HG03558 (cell line): ENCODE measurements around the gene GPBAR1.

Source experiments
- ATAC-seq: cut with Tn5 transposase; IDR thresholded peaks from one replicate; pipeline ENCODE4 v1.9.1; 2021; ENCODE audit warnings: moderate number of reproducible peaks; ENCODE audit not compliant: unreplicated experiment; ENCODE audit errors: extremely low read depth

GPBAR1 gene

GRCh38 chr2:218238887-218239286 is 21.9 kb upstream of the GPBAR1 start:
- ATAC-seq: no peak

DNA sequence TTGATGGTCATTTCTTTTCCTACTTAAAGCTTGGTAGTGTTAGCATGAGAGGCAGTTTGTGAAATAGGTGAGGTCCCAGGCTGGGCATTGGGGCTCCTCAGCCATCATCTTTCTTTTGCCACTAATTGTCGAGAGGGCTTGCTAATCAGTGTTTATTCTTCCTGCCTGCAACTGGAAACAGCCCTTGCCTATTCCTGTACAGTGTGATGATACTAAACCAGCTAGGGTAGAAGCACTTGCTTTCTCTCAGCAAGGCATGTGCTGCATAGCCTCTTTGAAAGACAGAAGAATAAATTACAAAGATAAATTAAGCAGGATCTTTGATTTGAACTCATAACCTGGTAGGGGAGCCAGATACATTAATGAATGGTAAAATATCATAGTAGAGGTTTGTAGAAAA is 16.6 kb upstream of the GPBAR1 start:
- ATAC-seq: no peak

GRCh38 chr2:218244665-218245064 is 16.1 kb upstream of the GPBAR1 start:
- no peak for ATAC-seq

- ATAC-seq: no peak
Measured at GRCh38 chr2:218245214-218245613, 15.6 kb upstream of the GPBAR1 start.

DNA sequence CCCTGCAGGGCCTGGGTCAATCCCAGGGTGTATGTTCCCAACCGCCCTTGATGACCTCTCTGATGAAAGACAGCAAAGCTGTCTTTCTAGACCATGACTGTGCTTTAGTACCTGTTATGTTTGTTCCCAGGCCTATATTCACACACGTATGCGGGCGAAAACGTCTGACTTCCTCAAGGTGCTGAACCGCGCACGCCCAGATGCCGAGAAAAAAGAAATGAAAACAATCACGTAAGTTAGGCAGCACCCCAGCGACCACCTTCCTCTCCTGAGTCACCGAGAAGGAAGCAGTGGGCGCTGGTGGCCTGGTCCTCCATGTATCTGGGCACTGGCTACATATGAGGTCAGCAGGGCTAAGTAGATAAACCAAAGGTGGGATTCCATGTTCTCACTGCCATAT is 11.1 kb upstream of the GPBAR1 start:
- ATAC-seq: no peak

DNA sequence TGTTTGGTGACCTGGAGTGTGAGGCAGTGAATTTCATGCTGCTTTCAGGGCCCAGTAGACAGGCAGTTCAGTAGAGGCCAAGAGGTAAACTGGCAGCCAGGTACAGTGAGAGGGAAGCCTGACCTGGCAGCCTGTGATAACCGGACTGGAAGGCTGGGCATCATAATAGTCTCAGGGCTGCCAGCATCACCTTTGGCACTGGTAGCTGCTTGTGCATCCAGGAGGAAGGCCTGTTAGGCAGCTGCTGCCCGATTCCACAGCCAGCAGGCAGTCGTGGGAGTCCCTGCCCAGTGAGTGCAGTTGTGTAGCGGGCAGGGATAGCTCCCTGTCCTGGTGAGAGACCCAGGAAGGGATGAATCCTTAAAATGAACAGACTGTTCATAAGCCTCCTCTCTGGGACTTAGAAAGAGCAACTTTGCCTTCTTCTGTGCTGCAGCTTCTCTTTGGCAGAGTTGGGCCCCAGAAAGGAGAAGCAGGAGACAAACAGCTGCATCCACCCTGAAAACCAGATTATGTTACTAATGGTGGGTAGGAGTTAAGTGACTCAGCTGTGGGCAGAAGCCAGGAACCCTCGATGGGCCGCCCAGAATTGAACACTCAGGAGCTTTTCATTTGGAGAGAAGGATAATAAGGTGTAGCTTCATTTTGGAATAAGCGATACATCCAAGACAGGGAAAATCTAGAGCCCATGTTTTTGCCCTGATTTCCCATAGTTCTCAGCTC is 8.1 kb upstream of the GPBAR1 start:
- no peak for ATAC-seq

DNA sequence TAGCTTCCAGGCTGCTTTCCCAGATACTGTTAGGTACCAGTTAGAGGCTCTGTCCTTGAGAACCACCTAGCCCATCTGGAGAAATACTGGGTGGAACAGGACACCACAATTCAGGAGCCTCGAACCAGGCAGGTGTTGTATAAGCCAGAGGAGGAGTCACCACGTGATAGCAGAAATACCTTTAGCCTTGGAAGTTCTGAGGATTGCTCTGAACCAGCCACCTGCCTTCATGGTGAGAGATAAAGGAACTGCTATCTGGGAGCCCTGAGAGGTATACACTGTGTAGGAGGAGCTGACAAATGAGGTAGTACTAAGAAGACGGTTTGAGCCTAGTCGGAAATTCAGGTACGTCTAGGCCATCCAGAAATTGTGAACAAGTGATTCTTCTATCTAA is 7.6 kb upstream of the GPBAR1 start:
- no peak for ATAC-seq

DNA sequence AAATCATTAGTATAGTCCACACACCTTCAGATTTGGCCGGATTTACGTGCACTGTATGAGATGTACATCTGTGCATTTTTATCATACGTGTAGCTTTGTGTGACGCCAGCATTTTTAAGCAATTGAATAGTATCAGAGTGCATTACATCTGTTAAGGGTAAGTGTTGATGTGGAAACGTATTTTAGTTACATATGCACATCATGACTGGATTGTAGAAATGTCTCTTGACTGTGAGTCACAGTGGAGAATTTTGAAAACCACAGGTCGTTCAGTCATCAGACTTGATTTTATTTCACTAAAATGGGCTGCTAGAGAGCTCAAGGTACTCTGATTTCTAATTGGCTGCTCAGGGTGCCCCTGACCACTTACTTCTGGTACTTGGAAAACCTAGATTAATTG is 5.4 kb upstream of the GPBAR1 start:
- no peak for ATAC-seq

- ATAC-seq: no peak
Measured at GRCh38 chr2:218256612-218257350, 4.0 kb upstream of the GPBAR1 start.

DNA sequence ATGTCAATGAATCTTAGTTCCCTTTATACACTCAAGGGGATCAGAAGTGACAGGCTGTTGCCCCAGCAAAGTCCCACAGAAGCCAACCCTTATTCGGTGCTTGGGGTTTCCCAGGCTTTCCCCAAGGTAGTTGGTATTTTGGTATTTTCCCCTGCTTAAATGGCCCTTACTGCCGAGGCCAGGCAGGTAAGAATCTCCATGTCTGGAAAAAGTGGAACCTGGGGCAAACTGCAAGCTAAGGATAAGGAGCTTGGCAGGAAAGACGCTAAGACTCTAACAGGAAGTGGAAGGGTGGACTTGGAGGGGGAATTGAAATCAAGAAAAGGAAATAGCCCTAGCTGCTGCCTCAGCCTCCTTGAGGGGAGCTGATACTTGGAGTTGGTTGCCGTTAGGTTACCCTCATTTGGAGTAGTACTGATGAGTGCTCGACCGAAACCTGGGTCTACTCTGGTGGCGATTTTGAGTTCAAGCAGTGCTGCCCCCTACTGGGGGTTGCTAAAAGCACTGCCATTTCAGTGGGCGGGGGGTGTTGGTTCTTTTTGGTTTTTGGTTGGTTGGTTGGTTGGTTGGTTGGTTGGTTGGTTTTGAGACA is 3.3 kb upstream of the GPBAR1 start:
- peak; percentile 63 for ATAC-seq

DNA sequence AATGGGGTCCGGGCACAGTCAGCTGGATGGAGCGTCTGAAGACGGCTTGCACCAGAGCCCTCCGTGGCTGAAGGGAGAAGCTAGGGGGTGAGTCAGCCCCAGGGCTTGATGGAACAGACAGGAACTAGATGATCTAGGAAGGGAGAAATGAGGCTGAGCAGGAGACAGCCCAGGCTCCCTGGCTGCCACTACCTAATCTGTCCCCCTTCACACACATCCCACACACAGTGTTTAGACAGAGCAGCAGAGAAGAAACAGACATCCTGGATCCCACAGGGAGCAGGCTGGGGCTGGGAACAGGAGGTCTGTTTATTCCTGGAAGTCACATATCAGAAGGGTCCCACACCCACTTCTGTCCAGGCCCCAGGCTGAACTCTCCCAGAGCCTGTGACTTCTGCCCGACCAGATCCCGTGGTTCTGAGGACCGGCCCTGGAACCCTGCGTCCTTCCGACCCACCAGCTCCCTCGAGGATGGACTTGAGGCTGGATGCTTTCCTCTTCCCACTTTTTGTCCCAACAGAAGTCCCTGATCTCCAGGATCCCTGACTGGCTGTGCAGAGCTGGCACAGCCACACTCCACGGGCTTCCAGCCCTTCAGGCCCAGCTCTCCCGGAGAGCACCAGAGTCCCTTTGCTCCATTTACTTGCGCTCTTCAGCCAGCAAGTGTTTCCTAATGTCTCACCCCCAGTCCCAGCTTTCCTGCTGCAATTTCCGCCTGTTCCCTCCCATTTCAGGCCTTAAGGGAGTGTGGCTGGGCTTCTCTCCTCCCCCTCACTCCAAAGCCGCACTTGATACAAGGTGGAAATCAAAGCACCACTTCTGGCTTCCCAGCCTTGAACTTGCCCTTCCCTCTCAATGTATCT is 1.5 kb upstream of the GPBAR1 start:
- ATAC-seq: no peak

DNA sequence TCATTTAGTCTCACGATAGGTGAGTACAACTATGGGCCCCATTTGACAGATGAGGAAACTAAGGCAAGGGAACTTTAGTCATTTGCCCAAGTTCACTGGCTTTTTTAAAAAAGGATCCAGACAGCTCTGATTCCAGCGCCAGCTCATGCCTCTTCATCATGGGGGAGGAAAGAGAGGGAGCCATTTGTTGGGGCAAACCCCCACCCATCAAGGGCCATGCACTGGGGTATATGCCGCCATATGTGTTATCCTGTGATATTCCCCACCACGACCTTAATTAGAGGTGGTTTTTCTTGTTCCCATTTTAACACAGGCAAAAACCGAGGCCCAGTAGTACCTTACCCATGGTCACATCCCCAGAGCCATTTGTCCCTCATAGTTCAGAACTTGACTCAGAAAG is 649 bp upstream of the GPBAR1 start:
- ATAC-seq: no peak

- ATAC-seq: no peak
Measured at GRCh38 chr2:218261423-218262236, 815 bp downstream of the GPBAR1 start.

DNA sequence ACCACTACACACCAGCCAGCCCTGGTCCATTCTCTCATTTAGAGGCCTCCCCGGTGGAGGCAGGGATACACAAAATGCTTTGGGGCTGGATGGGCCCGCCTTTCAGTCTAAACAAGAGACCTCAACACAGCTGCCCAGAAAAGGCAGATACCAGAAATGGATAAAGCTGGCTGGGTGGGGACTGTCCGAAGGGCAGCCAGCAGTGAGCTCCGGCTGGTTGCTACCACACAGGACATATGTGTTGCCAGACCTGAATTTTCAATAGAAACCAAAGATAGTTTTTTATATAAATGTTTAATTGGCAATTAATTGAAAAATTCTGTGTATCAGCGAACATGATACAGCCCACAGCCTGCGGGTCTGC is 1.4 kb downstream of the GPBAR1 start:
- ATAC-seq: no peak

GRCh38 chr2:218262631-218263586 is 2.1 kb downstream of the GPBAR1 start:
- no peak for ATAC-seq

- ATAC-seq: no peak
Measured at GRCh38 chr2:218263817-218264641, 3.2 kb downstream of the GPBAR1 start.

- ATAC-seq: no peak
Measured at GRCh38 chr2:218264773-218265561, 4.2 kb downstream of the GPBAR1 start.
